HG03558 (cell line): ENCODE data around the gene RPS6KA6.

Experiments used
- ATAC-seq: cut with Tn5 transposase; IDR thresholded peaks from one replicate; pipeline ENCODE4 v1.9.1; 2021; ENCODE audit warnings: moderate number of reproducible peaks; ENCODE audit not compliant: unreplicated experiment; ENCODE audit errors: extremely low read depth

RPS6KA6 gene

DNA sequence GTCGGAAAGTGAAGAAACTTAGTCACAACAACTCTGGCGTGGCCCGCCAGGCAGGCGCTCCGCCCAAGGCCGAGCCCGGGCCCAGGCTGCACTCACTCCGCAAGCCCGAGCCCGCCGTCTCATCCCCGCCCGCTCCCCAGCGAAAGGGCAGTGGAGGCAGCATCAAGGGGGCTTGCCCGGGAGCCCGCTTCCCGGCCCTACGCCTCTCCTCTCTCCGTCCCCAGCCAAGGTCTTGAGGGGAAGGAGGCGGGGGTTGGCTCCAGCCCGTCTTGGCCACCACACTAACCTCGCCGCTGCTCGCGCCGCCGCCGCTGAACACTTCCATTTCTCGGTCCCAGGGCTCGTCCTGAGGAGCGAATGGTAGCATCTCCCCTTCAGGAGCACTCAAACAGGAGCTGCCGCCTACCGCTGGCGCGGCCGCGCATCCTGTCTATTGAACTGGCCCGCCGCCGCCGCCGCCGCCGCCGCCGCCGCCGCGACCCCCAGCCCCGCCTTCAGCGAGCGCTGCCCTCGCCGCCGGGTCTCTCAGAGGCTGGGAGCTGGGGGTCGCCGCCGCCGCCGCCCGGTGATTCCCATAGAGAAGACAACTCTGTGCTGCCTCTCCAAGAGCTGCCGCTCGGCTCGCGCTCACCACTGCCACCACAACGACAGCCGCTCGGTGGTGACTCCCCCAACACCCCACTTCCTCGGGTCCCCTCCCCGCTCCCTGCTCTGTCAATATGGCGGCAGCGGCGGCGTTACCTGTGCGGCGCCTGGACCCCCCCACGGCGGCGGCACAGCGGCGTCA lies at the start of gene RPS6KA6:
Gene RPS6KA6 (minus strand): TSS at position 667 of the 787 bp plus-strand sequence. CDS start 300 bp downstream, at position 367.
- no peak for ATAC-seq

- no peak for ATAC-seq
Measured at GRCh38 chrX:84224741-84225140, 36.7 kb upstream of the RPS6KA6 start.

DNA sequence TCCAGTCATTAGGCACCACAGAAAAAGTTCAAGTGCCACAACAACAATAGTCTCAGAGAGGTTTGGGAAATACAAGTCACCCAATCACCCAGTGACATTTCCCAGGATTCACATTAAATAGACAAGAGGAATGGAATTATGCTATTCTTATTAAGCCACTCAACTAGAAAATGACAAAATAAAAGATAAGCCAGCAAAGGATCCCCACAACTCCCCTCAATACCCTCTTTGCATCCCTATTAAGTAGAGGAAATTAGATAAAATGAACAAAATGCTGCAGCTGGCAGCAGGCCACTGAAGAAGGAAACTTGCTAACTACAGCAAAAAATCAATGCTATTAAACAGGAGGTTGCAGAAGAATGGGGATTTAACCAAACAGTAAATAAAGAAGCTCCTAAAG lies 35.3 kb upstream of the RPS6KA6 start:
- no peak for ATAC-seq

DNA sequence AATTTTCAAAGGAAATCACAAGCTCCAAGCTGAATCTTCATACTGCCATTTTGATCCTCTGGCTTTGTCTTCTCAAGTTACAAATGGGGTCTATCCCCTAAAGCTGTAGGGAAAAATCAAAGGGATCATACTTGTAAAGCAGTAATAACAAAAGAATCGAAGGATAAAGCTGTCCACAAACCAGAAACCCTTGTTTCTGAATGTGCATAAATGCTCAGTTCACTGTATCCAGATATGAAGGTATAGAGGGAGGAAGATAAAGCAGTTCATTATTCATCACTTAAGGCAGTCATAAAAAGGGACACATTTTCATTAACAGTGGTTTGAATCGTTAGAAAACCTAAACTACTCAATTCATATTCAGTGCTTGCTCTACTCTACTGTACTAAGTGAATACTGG lies 33.2 kb upstream of the RPS6KA6 start:
- no peak for ATAC-seq

GRCh38 chrX:84219551-84219950 lies 31.6 kb upstream of the RPS6KA6 start:
- ATAC-seq, result no peak

GRCh38 chrX:84218726-84219125 lies 30.7 kb upstream of the RPS6KA6 start:
- no peak for ATAC-seq

DNA sequence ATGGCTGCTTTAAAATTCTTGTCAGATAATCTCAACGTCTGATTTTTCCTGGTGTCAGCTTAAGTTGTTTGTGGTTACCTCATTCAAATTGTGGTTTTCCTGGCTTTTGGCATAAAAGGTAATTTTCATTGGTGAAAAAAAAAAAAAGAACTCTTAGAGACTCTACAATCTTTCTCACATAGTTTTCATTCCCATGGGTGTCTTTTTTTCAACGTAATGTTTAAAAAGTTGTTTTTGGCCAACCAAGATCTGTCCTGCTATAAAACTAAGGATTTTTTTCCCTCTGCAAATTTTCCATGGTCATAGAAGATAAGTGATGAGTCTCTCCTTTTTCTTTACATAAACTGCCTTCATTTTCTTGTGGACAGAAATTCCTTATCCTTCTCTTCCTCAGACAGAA lies 28.9 kb upstream of the RPS6KA6 start:
- no peak for ATAC-seq

- no peak for ATAC-seq
Measured at GRCh38 chrX:84216406-84216805, 28.4 kb upstream of the RPS6KA6 start.

GRCh38 chrX:84205276-84205675 lies 17.3 kb upstream of the RPS6KA6 start:
- ATAC-seq, result no peak

DNA sequence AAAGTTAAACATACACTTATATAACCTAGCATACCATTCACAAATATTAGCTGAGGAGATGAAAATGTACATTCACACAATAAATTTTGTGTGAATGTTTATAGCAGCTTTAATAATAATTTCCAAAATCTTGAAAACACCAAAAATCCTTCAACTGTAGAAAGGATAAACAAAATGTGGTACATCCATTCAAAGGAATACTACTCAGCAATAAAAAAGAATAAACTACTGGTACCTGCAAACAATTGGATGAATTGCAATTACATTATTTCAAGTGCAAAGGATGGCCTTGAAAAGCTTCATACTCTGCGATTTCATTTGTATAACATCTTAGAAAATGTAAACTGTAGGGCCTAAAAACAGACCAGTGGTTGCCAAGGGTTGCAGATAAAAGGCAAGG lies 11.7 kb upstream of the RPS6KA6 start:
- no peak for ATAC-seq

- ATAC-seq, result no peak
Measured at GRCh38 chrX:84197550-84197949, 9.6 kb upstream of the RPS6KA6 start.

DNA sequence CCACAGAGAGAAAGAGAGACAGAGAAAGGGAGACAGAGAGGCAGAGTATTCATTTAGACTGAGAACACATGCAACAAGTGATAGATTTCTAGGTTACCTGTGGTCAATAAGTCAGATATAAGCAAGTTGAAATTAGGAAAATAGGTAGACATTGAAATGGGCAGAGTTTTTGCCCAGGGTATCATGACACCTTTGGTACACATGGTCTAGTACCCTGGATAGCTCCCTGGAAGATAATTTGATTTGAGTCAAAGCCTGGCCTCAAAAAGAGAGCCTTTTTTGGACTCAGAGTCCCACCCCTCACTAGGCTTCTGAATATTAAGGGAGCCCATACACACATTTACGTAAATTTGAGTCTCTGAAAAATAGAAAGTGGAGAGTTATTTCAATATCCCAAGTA lies 4.0 kb upstream of the RPS6KA6 start:
- ATAC-seq, result no peak

DNA sequence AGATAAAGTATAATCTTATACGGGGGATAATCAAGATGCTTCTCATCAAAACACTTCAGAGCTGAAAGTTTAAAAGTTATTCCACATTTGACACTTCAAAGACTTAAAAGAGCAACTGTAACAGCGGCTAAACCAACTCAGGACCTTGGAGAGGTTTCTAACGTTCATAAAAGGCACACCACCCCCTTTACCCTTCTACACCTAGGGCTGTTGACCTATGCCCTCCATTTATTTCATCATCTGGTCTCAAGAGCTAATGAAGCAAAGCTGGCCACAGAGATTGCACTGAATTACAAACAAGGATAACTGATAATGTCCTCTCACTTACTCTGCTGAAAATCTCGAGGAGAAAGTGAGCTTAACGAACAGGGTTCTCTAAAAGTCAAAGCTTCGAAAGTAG lies 1.1 kb upstream of the RPS6KA6 start:
- ATAC-seq, result no peak

GRCh38 chrX:84188320-84188834 lies 378 bp upstream of the RPS6KA6 start:
- ATAC-seq, result peak; percentile 56

DNA sequence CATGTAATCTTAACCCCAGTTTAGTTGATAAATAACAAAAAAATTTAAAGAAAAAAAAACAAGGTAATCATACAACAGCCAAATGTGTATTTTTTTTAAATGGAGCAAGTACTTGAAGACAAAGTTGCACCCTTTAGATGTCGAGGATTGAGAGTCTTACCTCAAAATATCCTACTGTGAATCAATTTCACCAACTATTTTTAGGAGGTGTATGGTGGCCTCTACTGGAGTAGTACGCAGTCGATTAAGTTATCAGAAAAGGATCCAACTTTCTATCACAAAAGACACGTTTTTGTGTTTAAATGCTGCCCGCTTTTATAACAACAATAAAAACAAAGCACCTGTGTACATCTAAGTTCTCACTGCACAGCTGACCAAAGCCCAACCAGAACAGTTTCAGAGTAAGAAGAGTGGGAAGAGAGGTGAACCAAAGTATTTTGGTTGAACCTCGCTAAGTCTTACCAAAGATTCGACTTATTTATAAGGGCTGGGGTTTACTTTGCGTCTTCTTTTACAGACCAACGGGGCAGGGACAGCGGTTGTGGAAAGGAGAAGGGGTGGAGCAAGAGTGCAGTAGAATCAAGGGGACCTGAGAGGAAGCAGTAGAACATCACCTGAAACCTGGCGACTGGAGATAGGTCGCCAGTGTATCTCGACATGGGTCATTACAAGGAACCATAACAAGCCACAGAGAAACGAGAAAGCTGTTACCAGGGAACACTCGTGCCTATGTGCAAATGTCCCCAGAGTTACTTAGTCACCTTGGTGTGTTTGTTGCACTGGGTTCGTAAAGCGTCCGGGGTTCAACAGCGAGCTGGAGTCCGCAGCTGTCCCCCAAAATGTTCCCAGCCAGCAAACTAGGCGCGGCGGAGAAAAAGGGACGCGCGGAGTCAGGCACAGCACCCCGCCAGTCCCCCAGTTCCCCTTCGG lies 1.1 kb downstream of the RPS6KA6 start:
- ATAC-seq, result no peak

- ATAC-seq, result no peak
Measured at GRCh38 chrX:84182516-84182915, 5.5 kb downstream of the RPS6KA6 start.

DNA sequence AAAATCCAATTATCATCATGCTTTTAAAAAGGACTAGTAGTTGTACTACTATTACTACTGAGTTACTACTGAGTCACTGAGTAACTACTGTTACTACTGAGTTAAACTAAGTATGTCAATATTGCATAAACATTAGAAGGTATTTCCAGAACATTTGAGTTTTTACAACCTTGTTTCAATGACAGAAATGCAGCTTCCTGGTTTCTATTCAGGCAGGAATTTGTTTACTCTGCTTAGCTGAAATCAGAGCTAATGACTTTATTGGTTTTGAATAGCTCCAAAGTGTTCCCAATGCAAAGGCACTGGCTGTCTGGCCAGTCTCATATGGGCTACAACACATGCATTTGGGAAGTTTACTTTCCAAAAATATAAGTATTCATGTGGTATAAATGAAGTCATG lies 12.0 kb downstream of the RPS6KA6 start:
- ATAC-seq, result no peak

DNA sequence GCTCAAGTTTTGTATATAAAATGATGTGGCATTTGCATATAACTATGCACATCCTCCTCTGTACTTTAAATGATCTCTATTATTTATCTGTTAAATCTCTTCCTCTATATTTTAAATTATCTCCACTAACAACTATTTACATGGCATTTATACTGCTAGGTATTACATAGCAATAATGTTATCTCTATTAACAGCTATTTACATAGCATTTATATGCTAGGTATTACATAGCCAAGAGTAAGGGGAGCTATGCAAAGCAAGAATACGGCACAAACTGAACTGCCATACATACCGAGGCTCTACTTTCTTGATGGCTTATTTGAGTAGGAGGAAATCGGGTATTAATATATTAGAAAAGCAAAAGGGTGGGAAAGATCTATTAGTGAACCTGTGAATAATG lies 12.7 kb downstream of the RPS6KA6 start:
- no peak for ATAC-seq

DNA sequence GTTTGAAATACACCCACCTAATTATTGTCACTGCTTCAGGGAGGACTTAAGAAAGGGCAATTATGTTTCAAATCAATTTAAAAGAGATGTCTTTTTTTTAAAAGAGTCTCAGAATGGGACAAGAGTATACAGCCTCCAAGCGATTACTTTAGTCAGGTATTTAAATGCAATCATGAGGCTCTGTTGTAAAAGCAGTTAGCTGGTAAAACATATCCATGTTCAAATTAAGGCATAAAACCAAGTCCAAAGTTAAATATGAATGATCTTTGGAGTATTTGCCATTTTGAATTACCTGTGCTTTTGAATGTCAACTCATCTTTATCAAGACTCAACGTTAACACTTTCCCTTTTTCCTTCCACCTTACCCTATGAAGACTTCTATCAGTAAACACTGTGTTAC lies 13.7 kb downstream of the RPS6KA6 start:
- ATAC-seq, result no peak

DNA sequence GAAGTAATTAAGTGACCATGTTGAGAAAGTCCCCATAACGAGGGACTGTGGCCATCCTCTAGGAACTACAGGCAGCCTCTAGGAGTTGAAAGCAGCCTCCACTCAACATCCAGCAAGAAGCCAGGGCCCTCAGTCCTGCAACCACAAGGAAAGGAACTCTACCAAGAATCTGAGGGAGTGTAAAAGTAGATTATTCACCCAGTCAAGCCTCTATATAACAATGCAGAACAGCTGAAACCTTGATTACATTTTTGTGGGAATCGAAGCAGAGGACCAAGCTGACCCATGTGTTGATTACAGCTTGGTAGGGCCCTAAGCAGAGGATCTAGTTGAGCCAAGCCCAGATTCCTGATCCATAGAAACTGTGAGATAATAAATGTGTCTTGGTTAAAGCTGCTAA lies 17.1 kb downstream of the RPS6KA6 start:
- no peak for ATAC-seq

DNA sequence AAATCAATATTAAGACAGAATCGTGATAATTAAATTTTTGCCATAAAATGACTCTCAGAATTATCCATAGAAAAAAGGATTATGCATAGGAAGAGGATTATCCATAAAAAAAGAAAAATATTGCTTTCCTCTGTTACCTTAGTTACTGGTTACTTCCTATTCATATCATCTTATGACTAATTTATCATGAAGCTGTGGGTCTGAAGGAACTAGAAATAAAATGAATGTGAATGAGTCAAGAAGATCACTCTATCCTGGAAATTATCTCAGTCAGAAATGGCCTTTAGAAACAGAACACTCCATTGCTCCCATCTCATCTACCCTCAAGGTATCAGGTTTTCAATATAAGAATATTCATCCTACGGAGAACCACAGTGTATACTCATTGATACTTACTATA lies 19.4 kb downstream of the RPS6KA6 start:
- no peak for ATAC-seq
